ENCODE measurements around the gene C4orf54.

The C4orf54 gene

DNA sequence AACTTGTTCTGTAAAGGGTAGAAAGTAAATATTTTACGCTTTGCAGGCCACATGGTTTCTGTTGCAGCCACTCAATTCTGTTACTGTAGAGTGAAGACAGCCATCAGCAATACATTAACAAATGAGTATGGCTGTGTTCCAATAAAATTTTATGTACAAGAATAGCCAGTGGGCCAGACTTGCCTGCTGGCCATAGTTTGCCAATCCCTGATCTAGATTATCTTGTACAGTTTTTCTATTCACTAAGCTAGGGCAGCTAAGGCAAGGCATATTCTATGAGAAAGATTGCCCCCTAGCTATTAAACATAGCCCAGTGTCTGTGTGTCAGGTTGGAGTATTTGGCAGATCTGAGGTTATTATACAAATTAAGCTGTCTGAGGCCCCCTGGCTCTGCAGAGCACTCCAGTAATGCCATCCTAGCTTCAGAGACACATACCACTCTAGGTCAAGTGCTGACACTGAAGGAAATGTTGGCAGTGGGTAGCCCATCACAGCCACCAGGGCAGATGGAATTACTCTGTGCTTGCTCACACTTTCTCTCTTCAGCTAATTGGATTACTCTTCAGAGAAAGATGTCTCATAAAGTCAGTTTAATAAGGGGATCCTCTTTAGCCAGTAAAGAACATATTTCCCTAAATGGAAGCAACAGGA lies 42.3 kb downstream of the C4orf54 start:
- no peak for DNase-seq

DNA sequence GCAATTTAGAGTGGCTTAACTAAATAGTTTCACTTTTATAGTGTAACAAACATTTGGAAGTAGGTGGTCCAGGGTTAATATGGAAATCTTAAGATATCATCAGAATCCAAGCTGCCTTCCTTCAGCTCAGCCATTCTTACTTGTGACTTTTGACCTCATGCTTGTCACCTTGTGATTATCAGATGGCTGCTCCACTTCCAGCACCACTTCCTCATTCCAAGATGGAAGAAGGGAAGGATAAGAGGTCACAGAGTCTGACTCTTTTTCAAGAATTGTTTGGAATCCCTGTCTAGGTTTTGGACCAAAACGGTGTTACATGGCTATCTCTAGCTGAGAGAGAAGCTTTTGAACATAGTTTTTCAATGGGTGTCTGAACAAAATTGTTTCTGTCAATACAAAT lies 43.1 kb downstream of the C4orf54 start:
- DNase-seq: no peak

DNA sequence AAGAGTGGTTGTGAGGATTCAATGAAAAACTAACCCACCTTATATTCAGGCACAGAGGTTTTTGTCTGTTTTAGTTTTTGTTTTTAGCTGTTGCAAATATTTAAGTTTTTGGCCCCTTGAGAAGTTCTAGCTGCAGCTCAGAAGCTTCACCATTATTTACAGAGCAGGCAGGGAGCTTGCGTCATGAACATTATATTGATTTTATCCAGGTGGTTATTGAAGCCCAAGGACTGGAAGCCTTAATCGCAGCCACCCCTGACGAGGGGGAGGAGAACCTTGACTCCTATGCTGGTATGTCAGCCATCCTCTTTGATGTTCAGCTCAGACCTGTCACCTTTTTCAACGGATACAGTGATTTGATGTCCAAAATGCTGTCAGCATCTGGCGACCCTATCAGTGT lies 44.9 kb downstream of the C4orf54 start:
- DNase-seq: no peak

DNA sequence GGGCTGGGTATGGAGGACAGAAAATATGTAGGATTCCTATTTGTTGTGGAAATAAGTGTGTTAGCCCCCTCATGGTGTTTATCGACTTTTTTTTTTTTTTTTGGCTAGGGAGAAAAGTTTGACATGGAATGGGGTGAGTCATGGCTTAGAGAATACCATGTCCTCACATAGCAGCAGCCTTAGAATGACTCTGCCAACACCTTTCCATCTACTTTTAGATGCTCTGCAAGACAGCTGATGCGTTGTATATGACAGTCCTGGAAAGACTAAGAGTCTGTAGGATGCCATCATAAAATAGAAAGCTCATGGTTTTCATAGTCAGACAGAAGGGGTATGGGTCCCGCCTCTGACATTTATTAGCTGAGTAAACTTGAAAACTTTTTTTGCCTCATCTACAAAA lies 45.3 kb downstream of the C4orf54 start:
- no peak for DNase-seq

DNA sequence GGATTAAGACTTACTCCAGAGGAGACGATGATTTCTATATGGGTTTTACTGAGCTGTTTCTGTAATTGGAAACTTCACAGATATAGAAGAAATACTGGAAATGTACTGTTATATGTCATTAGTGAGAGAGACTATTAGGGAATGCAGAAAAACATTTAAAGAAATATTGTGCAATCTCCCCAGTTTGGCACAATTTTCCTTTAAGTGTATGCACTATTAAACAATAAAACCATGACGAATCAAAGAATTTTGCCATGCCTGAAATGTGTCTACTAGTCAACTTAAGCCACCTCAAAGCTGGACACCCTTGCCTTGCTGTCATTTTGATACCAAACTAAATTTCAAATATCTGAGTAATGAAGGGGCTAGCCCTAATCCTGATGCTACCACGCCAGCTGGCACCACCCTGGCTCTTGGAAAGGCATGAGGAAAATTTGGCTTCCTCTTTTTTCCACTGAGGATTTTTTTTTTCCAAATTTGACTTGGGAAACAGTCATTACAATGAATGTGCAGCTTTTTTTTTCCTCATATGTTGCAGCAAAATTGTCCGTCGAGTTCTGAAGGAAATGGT lies 46.9 kb downstream of the C4orf54 start:
- no peak for DNase-seq

DNA sequence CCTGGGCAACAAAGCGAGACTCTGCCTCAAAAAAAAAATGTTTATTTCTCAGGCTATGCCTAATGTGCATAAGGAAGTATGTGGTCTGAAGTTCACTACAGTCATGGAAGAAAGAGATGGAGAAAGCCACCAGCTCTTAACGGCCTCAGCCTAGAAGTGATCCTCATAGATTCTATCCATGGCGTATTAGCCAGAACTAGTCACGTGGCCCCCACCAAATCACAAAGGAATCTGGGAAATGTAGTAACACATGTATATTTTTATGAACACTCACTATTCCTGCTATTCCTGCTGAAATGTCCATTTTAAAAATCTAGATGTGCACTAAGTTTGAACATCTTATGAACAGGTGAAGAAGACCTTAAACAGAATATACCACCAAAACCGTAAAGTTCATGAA lies 49.2 kb downstream of the C4orf54 start:
- no peak for DNase-seq
